ENCODE data around the gene MED13L. TPM values are rescaled to one million over a fixed set of nuclear protein-coding genes. Genes with fewer than 3 reads are reported as not detected.

The MED13L gene
- total and polyA plus RNA-seq, 2 donors (not counting 1 experiment from before 2014, with no cell fraction given): 20.3 to 207 TPM

- CTCF ChIA-PET: interaction anchor here (0.9 to 1.0 kb wide), 2 partner anchors 10 to 12 kb away, joined by 3 read pairs; no protein-coding TSS in a partner anchor
- TF ChIP-seq CTCF (IDR thresholded peaks at IDR 0.05) (no peak), EZH2 (IDR thresholded peaks at IDR 0.05; ENCODE audit: borderline replicate concordance, insufficient read depth, low read depth, low read length, poor library complexity, severe bottlenecking) (no peak)
- Mint-ChIP-seq H3K9me3 (ENCODE audit: insufficient read depth) (no peaks in the 10 kb centered on the region), H3K27ac (no peak overlapping the region), H3K4me3 (no peak overlapping the region), H3K4me1 (peaks cover 3% of the 10 kb centered on the region), H3K27me3 (peaks cover 4% of the 10 kb centered on the region)
- POLR2A ChIA-PET: no interaction called here
- no peaks in the 10 kb centered on the region for H3K79me2 ChIP-seq (ENCODE audit: control insufficient read depth, insufficient read depth, low read length)
- H3K4me2 ChIP-seq (replicated peaks; ENCODE audit: low read depth, low read length, poor library complexity, severe bottlenecking): no peak overlapping the region
- DNase-seq (no peak), ATAC-seq (ENCODE audit: low read depth) (no peak)
- intact Hi-C loops (cut with micrococcal nuclease): no loop called here
- no peaks in the 10 kb centered on the region for H3K36me3 ChIP-seq (replicated peaks in 1 of 2; ENCODE audit: control extremely low read depth in 1 of 2, control insufficient read depth in 1 of 2, extremely low read depth in 1 of 2, insufficient read depth in 2 of 2, low read length in 1 of 2)
- no peaks in the 10 kb centered on the region for H4K20me1 ChIP-seq (ENCODE audit: control insufficient read depth, insufficient read depth, low read length, poor library complexity, severe bottlenecking)
- H3K9me3 ChIP-seq (ENCODE audit: control extremely low read depth in 1 of 3, control insufficient read depth in 2 of 3, insufficient read depth in 1 of 3, low read length in 2 of 3): peaks cover 0 to 4% (median 0%) of the 10 kb centered on the region in 3 donors
- H2AFZ ChIP-seq (ENCODE audit: insufficient read depth, low read depth, low read length, poor library complexity, severe bottlenecking): no peak overlapping the region
- H3K4me1 ChIP-seq (ENCODE audit: control insufficient read depth in 2 of 2, insufficient read depth in 2 of 2, low read length in 2 of 2): no peaks in the 10 kb centered on the region
- 100% methylated on average over 1 of the region's 4 CpGs for WGBS (ENCODE audit: insufficient coverage)
- H3K27ac ChIP-seq (ENCODE audit: low read length in 2 of 2): no peak overlapping the region
- no peaks in the 10 kb centered on the region for H3K27me3 ChIP-seq (replicated peaks in 1 of 4; ENCODE audit: control extremely low read depth in 1 of 4, control insufficient read depth in 3 of 4, insufficient read depth in 4 of 4, low read length in 3 of 4)
- H3K9ac ChIP-seq (ENCODE audit: low read length): no peak overlapping the region
- no peak overlapping the region for H3K4me3 ChIP-seq (ENCODE audit: control extremely low read depth in 1 of 5, extremely low read depth in 1 of 5, insufficient read depth in 1 of 5, low read depth in 2 of 5, low read length in 4 of 5)
These were observed 17.1 kb upstream of the MED13L start for GRCh38 chr12:116294454-116295165.

- Mint-ChIP-seq H3K27me3 (peaks cover 4% of the 10 kb centered on the region), H3K9me3 (ENCODE audit: insufficient read depth) (no peaks in the 10 kb centered on the region), H3K27ac (no peak overlapping the region), H3K4me3 (no peak overlapping the region), H3K4me1 (peaks cover 3% of the 10 kb centered on the region)
- H3K79me2 ChIP-seq (ENCODE audit: control insufficient read depth, insufficient read depth, low read length): no peaks in the 10 kb centered on the region
- no peak overlapping the region for H2AFZ ChIP-seq (ENCODE audit: insufficient read depth, low read depth, low read length, poor library complexity, severe bottlenecking)
- no peak overlapping the region for H3K27ac ChIP-seq (ENCODE audit: low read length in 2 of 2)
- WGBS (ENCODE audit: insufficient coverage): no CpG with 5 or more reads among the region's 4 CpGs
- ATAC-seq (ENCODE audit: low read depth) (no peak), DNase-seq (no peak)
- TF ChIP-seq EZH2 (IDR thresholded peaks at IDR 0.05; ENCODE audit: borderline replicate concordance, insufficient read depth, low read depth, low read length, poor library complexity, severe bottlenecking): no peak
- no peaks in the 10 kb centered on the region for H3K36me3 ChIP-seq (replicated peaks in 1 of 2; ENCODE audit: control extremely low read depth in 1 of 2, control insufficient read depth in 1 of 2, extremely low read depth in 1 of 2, insufficient read depth in 2 of 2, low read length in 1 of 2)
- H3K4me2 ChIP-seq (replicated peaks; ENCODE audit: low read depth, low read length, poor library complexity, severe bottlenecking): no peak overlapping the region
- intact Hi-C loops (cut with micrococcal nuclease): no loop called here
- POLR2A ChIA-PET: no interaction called here
- H3K9me3 ChIP-seq (ENCODE audit: control extremely low read depth in 1 of 3, control insufficient read depth in 2 of 3, insufficient read depth in 1 of 3, low read length in 2 of 3): peaks cover 0 to 4% (median 0%) of the 10 kb centered on the region in 3 donors
- H3K9ac ChIP-seq (ENCODE audit: low read length): no peak overlapping the region
- CTCF ChIA-PET: interaction anchor here (0.9 kb wide), 1 partner anchor 9 kb away, joined by 3 read pairs; no protein-coding TSS in a partner anchor
- no peaks in the 10 kb centered on the region for H4K20me1 ChIP-seq (ENCODE audit: control insufficient read depth, insufficient read depth, low read length, poor library complexity, severe bottlenecking)
- no peaks in the 10 kb centered on the region for H3K4me1 ChIP-seq (ENCODE audit: control insufficient read depth in 2 of 2, insufficient read depth in 2 of 2, low read length in 2 of 2)
- H3K27me3 ChIP-seq (replicated peaks in 1 of 4; ENCODE audit: control extremely low read depth in 1 of 4, control insufficient read depth in 3 of 4, insufficient read depth in 4 of 4, low read length in 3 of 4): no peaks in the 10 kb centered on the region
- no peak overlapping the region for H3K4me3 ChIP-seq (ENCODE audit: control extremely low read depth in 1 of 5, extremely low read depth in 1 of 5, insufficient read depth in 1 of 5, low read depth in 2 of 5, low read length in 4 of 5)
These were observed 16.4 kb upstream of the MED13L start for GRCh38 chr12:116293687-116294453.

Measured in B cell (primary cell).